Measurements from ENCODE around the gene SGTA. TPM values are rescaled to one million over a fixed set of nuclear protein-coding genes. Genes with fewer than 3 reads are reported as not detected.

Gene SGTA
- total and polyA plus RNA-seq, 9 of the 15 experiments (the other 6 are each of a cell fraction or from before 2014, with no cell fraction given) = 1.4 to 110 (median 49.9) TPM

GRCh38 chr19:2798733-2799132 is 15.7 kb upstream of the SGTA start (continued):
- peak; percentile 44; the same call in 1 of the 2 replicates for TF ChIP-seq NFIC (IDR thresholded peaks at IDR 0.05)
- TF ChIP-seq SMAD1 (IDR thresholded peaks at IDR 0.05; ENCODE audit: low read depth, low read length, partially characterized antibody) = no peak
- no peak for TF ChIP-seq ADNP (tag; IDR thresholded peaks at IDR 0.05)
- no peak for TF ChIP-seq KAT7 (CRISPR knock-in tag; IDR thresholded peaks at IDR 0.05; ENCODE audit: borderline replicate concordance)
- TF ChIP-seq ID3 (CRISPR knock-in tag; IDR thresholded peaks at IDR 0.05) = no peak
- TF ChIP-seq ID3 (tag; IDR thresholded peaks at IDR 0.05) = no peak
- TF ChIP-seq SMARCE1 (IDR thresholded peaks at IDR 0.05) = no peak
- no peak for TF ChIP-seq KLF13 (tag; IDR thresholded peaks at IDR 0.05; ENCODE audit: borderline replicate concordance, low read depth)
- TF ChIP-seq HMBOX1 (IDR thresholded peaks at IDR 0.05) = no peak
- TF ChIP-seq TGIF2 (CRISPR knock-in tag; IDR thresholded peaks at IDR 0.05) = no peak
- TF ChIP-seq ZNF324 (CRISPR knock-in tag; IDR thresholded peaks at IDR 0.05) = no peak
- no peak for TF ChIP-seq ZBTB2 (IDR thresholded peaks at IDR 0.05)
- no peak for TF ChIP-seq POLR2B (IDR thresholded peaks at IDR 0.05; ENCODE audit: low read depth, partially characterized antibody)
- TF ChIP-seq FOSL1 (tag; conservative IDR thresholded peaks at IDR 0.05) = peak; percentile 72
- TF ChIP-seq POLR3G (IDR thresholded peaks at IDR 0.05; ENCODE audit: extremely low read depth, insufficient read length, insufficient replicate concordance) = no peak
- no peak for TF ChIP-seq COPS2 (conservative IDR thresholded peaks at IDR 0.05)
- no peak for TF ChIP-seq NCOA1 (IDR thresholded peaks at IDR 0.05; ENCODE audit: low read depth)
- no peak for TF ChIP-seq PML (IDR thresholded peaks at IDR 0.05; ENCODE audit: low read length)
- TF ChIP-seq CHAMP1 (IDR thresholded peaks at IDR 0.05) = no peak
- TF ChIP-seq SIN3A (IDR thresholded peaks at IDR 0.05; ENCODE audit: borderline replicate concordance in 2 of 2, control insufficient read depth in 1 of 2, low read depth in 2 of 2, low read length in 2 of 2) = no peak
- TF ChIP-seq CBFA2T3 (IDR thresholded peaks at IDR 0.05) = peak; percentile 64
- no peak for TF ChIP-seq TFE3 (CRISPR knock-in tag; IDR thresholded peaks at IDR 0.05)
- TF ChIP-seq POLR3A (IDR thresholded peaks at IDR 0.05; ENCODE audit: borderline replicate concordance, extremely low read depth, insufficient read depth, insufficient read length) = no peak
- no peak for TF ChIP-seq ZNF146 (CRISPR knock-in tag; IDR thresholded peaks at IDR 0.05; ENCODE audit: unreplicated experiment)

Measured in K562 (cell line).